HEK293T (cell line): ENCODE measurements around the gene CCSER1.

Experiments
- CTCF ChIA-PET: fragments of 350-600 bp; formaldehyde crosslinking; extraction: SDS; loops from one replicate; lab custom pipeline; 2021; ENCODE audit warnings: antibody characterized with exemption, inconsistent platforms; lab: Yijun Ruan, JAX
- POLR2A ChIA-PET: fragments of 350-600 bp; formaldehyde crosslinking; extraction: SDS; loops from one replicate; lab custom pipeline; 2020; ENCODE audit warnings: antibody characterized with exemption, inconsistent platforms; lab: Yijun Ruan, JAX
- DNase-seq: peaks from one replicate; pipeline ENCODE4 v3.0.0; 2012; ENCODE audit warnings: mixed read lengths; ENCODE audit errors: extremely low spot score
- ARNT ChIP-seq: fragments of 450-650 bp; IDR thresholded peaks from 2 replicates; pipeline ENCODE4 v1.6.1; 2017; ENCODE audit warnings: mild to moderate bottlenecking
- BHLHE40 ChIP-seq: fragments of 450-650 bp; IDR thresholded peaks from 2 replicates; pipeline ENCODE4 v1.6.1; 2016; ENCODE audit warnings: mild to moderate bottlenecking, moderate library complexity, borderline replicate concordance
- CTBP1 ChIP-seq: fragments of 450-650 bp; IDR thresholded peaks from 2 replicates; pipeline ENCODE4 v1.6.1; 2016; ENCODE audit warnings: borderline replicate concordance
- ELF4 ChIP-seq: fragments of 450-650 bp; IDR thresholded peaks from 2 replicates; pipeline ENCODE4 v1.6.1; 2017; ENCODE audit warnings: antibody characterized with exemption
- FOXA1 ChIP-seq: fragments of 450-650 bp; IDR thresholded peaks from 2 replicates; pipeline ENCODE4 v1.6.1; 2016; ENCODE audit warnings: mild to moderate bottlenecking
- FOXK2 ChIP-seq: fragments of 450-650 bp; IDR thresholded peaks from 2 replicates; pipeline ENCODE4 v1.6.1; 2016; ENCODE audit warnings: mild to moderate bottlenecking
- FOXM1 ChIP-seq: fragments of 450-650 bp; IDR thresholded peaks from 2 replicates; pipeline ENCODE4 v1.6.1; 2017; ENCODE audit warnings: mild to moderate bottlenecking, borderline replicate concordance
- HDGF ChIP-seq: fragments of 450-650 bp; IDR thresholded peaks from 2 replicates; pipeline ENCODE4 v1.6.1; 2017; ENCODE audit warnings: antibody characterized with exemption, borderline replicate concordance
- L3MBTL2 ChIP-seq: fragments of 450-650 bp; conservative IDR thresholded peaks from 2 replicates; pipeline ENCODE4 v1.6.1; 2016; ENCODE audit warnings: mild to moderate bottlenecking
- LEF1 ChIP-seq: fragments of 450-650 bp; IDR thresholded peaks from 2 replicates; pipeline ENCODE4 v1.6.1; 2017; ENCODE audit warnings: mild to moderate bottlenecking, borderline replicate concordance
- NFRKB ChIP-seq: fragments of 450-650 bp; IDR thresholded peaks from 2 replicates; pipeline ENCODE4 v1.6.1; 2016; ENCODE audit warnings: mild to moderate bottlenecking, moderate library complexity
- PKNOX1 ChIP-seq: fragments of 450-650 bp; IDR thresholded peaks from 2 replicates; pipeline ENCODE4 v1.6.1; 2016
- SP1 ChIP-seq: fragments of 450-650 bp; IDR thresholded peaks from 2 replicates; pipeline ENCODE4 v1.6.1; 2017
- SUZ12 ChIP-seq: fragments of 450-650 bp; IDR thresholded peaks from 2 replicates; pipeline ENCODE4 v1.6.1; 2016; ENCODE audit warnings: mild to moderate bottlenecking
- TARDBP ChIP-seq: fragments of 450-650 bp; IDR thresholded peaks from 2 replicates; pipeline ENCODE4 v1.6.1; 2016
- ZNF384 ChIP-seq: fragments of 450-650 bp; IDR thresholded peaks from 2 replicates; pipeline ENCODE4 v1.6.1; 2016

CCSER1 gene

DNA sequence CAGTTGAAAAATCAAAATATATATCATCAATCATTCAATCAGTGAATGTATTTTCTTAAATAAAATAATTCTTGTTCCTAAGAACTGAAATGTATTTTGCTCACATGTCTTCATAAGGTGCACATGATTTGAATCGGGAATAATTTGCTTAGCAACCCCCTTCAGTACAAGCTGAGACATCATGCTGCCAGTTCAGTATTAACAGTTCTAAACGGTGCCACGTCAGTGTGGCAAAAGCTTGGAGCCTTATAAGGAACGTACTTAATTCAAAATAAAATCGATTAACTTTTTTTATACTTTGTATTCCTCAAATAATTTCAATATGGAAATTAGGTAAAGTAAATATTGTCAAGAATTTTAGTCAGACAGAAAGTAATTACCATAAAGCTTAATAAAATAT is 287.9 kb downstream of the CCSER1 start:
- CTCF ChIA-PET, result no interaction called here
- TF ChIP-seq CTBP1, result no peak
- TF ChIP-seq ZNF384, result no peak
- TF ChIP-seq ELF4, result no peak
- TF ChIP-seq FOXK2, result no peak
- no peak for TF ChIP-seq ARNT
- no peak for TF ChIP-seq FOXM1
- TF ChIP-seq TARDBP, result no peak
- TF ChIP-seq BHLHE40, result no peak
- no peak for TF ChIP-seq SUZ12
- POLR2A ChIA-PET, result no interaction called here
- DNase-seq, result no peak

DNA sequence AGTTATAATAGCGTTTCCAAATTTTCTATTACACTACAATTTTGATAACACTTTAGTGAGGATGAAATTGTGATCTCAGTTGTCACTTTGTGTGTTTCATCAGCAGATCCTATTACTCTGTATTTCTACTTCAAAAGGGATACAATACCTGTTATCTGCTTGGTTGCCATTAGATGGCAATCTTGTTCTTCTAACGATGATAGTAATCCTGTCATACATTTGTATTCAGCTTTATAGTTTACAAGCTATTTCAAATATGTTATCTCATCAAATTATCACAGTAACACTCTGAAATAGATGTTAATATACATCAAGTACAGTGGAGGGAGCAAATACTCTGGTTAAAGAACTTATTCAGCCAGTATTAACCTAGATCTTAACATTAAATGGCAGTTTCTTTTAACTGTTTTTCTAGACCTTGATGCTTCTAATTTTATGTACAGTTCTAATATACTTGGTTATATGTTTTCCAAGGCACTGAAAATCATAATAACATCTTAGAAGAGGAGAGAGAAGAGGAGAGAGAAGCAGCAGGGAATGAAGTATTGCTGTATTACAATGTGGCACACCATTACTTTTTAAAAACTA is 292.0 kb downstream of the CCSER1 start:
- peak; percentile 25 for DNase-seq
- POLR2A ChIA-PET, result no interaction called here
- CTCF ChIA-PET, result no interaction called here
- TF ChIP-seq L3MBTL2 (no peak), ELF4 (no peak), FOXM1 (no peak), NFRKB (no peak), SUZ12 (no peak), PKNOX1 (no peak), FOXK2 (no peak), BHLHE40 (no peak), CTBP1 (no peak), ZNF384 (no peak), HDGF (no peak), LEF1 (no peak), TARDBP (no peak), ARNT (no peak), FOXA1 (no peak), SP1 (no peak)

DNA sequence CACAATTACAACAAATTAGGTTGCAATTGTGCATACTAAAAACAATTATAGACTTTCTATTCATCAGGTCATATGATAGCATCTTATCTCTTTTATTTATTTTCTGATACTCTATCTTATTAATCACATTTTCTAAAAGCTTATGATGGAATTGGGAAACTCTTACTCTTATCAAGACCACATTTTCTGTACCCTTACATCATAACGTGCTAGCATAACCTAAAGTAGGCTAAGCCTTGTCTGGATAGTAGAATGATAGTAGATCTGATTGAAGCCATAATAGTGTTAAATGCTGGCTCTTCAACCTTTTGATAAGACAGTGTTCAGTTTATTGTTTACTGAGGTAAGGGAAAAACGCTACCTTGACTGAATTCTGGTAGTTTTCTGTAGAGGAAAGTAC is 294.0 kb downstream of the CCSER1 start:
- DNase-seq, result no peak
- CTCF ChIA-PET, result no interaction called here
- POLR2A ChIA-PET, result no interaction called here
- TF ChIP-seq BHLHE40 (no peak), ZNF384 (no peak), NFRKB (no peak), HDGF (no peak), LEF1 (no peak), ELF4 (no peak)

DNA sequence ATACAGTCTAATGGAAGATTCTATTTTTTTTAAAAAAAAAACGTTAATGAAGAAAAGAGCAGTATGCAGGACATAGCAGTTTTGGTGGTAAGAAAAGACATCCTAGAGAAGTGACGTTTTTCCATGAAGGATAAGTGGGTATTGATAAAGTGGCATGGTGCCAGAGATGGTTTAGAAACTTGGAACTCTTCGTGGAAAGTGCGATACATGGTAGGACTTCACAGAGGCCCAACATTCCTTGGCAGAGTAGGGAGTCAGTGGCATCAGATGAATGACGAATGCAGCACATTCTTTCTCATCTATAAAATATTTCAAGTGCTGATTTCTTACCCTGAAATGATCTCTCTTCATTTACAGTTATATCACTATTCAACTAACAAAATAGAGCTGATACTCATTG is 298.7 kb downstream of the CCSER1 start:
- no peak for DNase-seq
- TF ChIP-seq CTBP1 (no peak), TARDBP (no peak), HDGF (no peak), ELF4 (no peak), ARNT (no peak), BHLHE40 (no peak), PKNOX1 (no peak), FOXK2 (no peak), SUZ12 (no peak), L3MBTL2 (no peak), FOXA1 (no peak), NFRKB (no peak), LEF1 (no peak), ZNF384 (no peak), FOXM1 (no peak), SP1 (no peak)
- ChIA-PET CTCF (no interaction called here), POLR2A (no interaction called here)

- ChIA-PET CTCF (no interaction called here), POLR2A (no interaction called here)
- TF ChIP-seq SUZ12, result no peak
- no peak for TF ChIP-seq PKNOX1
- no peak for TF ChIP-seq L3MBTL2
- TF ChIP-seq ZNF384, result no peak
- no peak for TF ChIP-seq LEF1
- TF ChIP-seq SP1, result no peak
- no peak for TF ChIP-seq NFRKB
- TF ChIP-seq BHLHE40, result no peak
- TF ChIP-seq FOXA1, result no peak
- no peak for TF ChIP-seq CTBP1
- TF ChIP-seq ELF4, result no peak
- no peak for TF ChIP-seq ARNT
- TF ChIP-seq TARDBP, result no peak
- no peak for TF ChIP-seq HDGF
- TF ChIP-seq FOXK2, result no peak
- no peak for TF ChIP-seq FOXM1
- DNase-seq, result no peak
Measured at GRCh38 chr4:90438522-90438921, 311.3 kb downstream of the CCSER1 start.

GRCh38 chr4:90441770-90442169 is 314.6 kb downstream of the CCSER1 start:
- DNase-seq, result no peak
- no peak for TF ChIP-seq ELF4
- no peak for TF ChIP-seq FOXA1
- CTCF ChIA-PET, result no interaction called here
- POLR2A ChIA-PET, result no interaction called here

GRCh38 chr4:90442619-90443018 is 315.4 kb downstream of the CCSER1 start:
- CTCF ChIA-PET, result no interaction called here
- DNase-seq, result no peak
- POLR2A ChIA-PET, result no interaction called here
- TF ChIP-seq NFRKB (no peak), TARDBP (no peak)
